ENCODE results near the gene FCRLB. TPM values are rescaled to one million over a fixed set of nuclear protein-coding genes. Genes with fewer than 3 reads are reported as not detected.

The FCRLB gene
- total RNA-seq, 1 experiment from 2014 or later = 6.2 TPM

Other genes with a start within 250 kb of the FCRLB start
- gene FCGR2A, start 216.1 kb upstream of the FCRLB start, total RNA-seq (2014; rRNA removed; shearing (Covaris generic)) = 1.1 and 1.8 TPM in 2 replicates
- 0.13 and 0.18 TPM in 2 replicates for gene HSPA6, start 197.0 kb upstream of the FCRLB start, total RNA-seq (2014; rRNA removed; shearing (Covaris generic))
- gene FCGR3A, start 171.7 kb upstream of the FCRLB start, total RNA-seq (2014; rRNA removed; shearing (Covaris generic)) = not detected in 2 replicates
- gene FCGR3B, start 90.4 kb upstream of the FCRLB start, total RNA-seq (2014; rRNA removed; shearing (Covaris generic)) = not detected in 2 replicates
- gene FCGR2B, start 58.4 kb upstream of the FCRLB start, total RNA-seq (2014; rRNA removed; shearing (Covaris generic)) = not detected in 2 replicates
- 164 and 168 TPM in 2 replicates for gene FCRLA, start 14.3 kb upstream of the FCRLB start, total RNA-seq (2014; rRNA removed; shearing (Covaris generic))
- 51.5 and 54.7 TPM in 2 replicates for gene DUSP12, start 28.2 kb downstream of the FCRLB start, total RNA-seq (2014; rRNA removed; shearing (Covaris generic))
- gene ATF6, start 44.8 kb downstream of the FCRLB start, total RNA-seq (2014; rRNA removed; shearing (Covaris generic)) = 25.3 and 25.9 TPM in 2 replicates

All from SJCRH30 (cell line).